MM.1S (cell line): ENCODE results near the gene SLCO2B1.

Source experiments
- DNase-seq: peaks from one replicate; pipeline ENCODE4 v3.0.0-alpha.2; 2015
- H2AFZ ChIP-seq: fragments of 300-600 bp; sonication (generic); 2 replicates; pipeline ENCODE4 v1.6.0; 2016; ENCODE audit warnings: antibody characterized with exemption, low read length
- H3F3A ChIP-seq: fragments of 300-600 bp; sonication (generic); 2 replicates; pipeline ENCODE4 v1.6.1; 2016; ENCODE audit warnings: mild to moderate bottlenecking, antibody characterized with exemption, low read length, moderate library complexity, mixed read lengths; ENCODE audit not compliant: insufficient read depth
- H3K27ac ChIP-seq: fragments of 300-600 bp; sonication (generic); 2 replicates; pipeline ENCODE4 v1.5.1; 2016; ENCODE audit warnings: mild to moderate bottlenecking, low read length
- H3K27me3 ChIP-seq: fragments of 300-600 bp; sonication (generic); replicated peaks from 2 replicates; pipeline ENCODE4 v1.6.0; 2016; ENCODE audit warnings: low read length; ENCODE audit not compliant: insufficient read depth
- H3K36me3 ChIP-seq: fragments of 300-600 bp; sonication (generic); replicated peaks from 2 replicates; pipeline ENCODE4 v1.6.1; 2016; ENCODE audit warnings: mild to moderate bottlenecking, low read length, mixed read lengths; ENCODE audit not compliant: insufficient read depth
- H3K4me1 ChIP-seq: fragments of 300-600 bp; sonication (generic); 2 replicates; pipeline ENCODE4 v1.6.1; 2016; ENCODE audit warnings: low read length, mixed read lengths
- H3K4me2 ChIP-seq: fragments of 300-600 bp; sonication (generic); 2 replicates; pipeline ENCODE4 v1.6.0; 2016; ENCODE audit warnings: low read depth, low read length
- H3K4me3 ChIP-seq: fragments of 300-600 bp; sonication (generic); 2 replicates; pipeline ENCODE4 v1.5.1; 2016; ENCODE audit warnings: low read length, mixed read lengths
- H3K79me2 ChIP-seq: fragments of 300-600 bp; sonication (generic); 2 replicates; pipeline ENCODE4 v1.6.1; 2016; ENCODE audit warnings: mixed run types, low read length, mixed read lengths
- H3K9ac ChIP-seq: fragments of 300-600 bp; sonication (generic); 2 replicates; pipeline ENCODE4 v1.6.1; 2016; ENCODE audit warnings: low read length, mixed read lengths
- H3K9me2 ChIP-seq: fragments of 300-600 bp; sonication (generic); replicated peaks from 2 replicates; pipeline ENCODE4 v1.6.1; 2016; ENCODE audit warnings: mild to moderate bottlenecking, low read length, mixed read lengths; ENCODE audit not compliant: insufficient read depth
- H3K9me3 ChIP-seq: fragments of 300-600 bp; sonication (generic); replicated peaks from 2 replicates; pipeline ENCODE4 v1.6.1; 2016; ENCODE audit warnings: mild to moderate bottlenecking, low read length, mixed read lengths; ENCODE audit not compliant: insufficient read depth
- H4K20me1 ChIP-seq: fragments of 300-600 bp; sonication (generic); 2 replicates; pipeline ENCODE4 v1.6.1; 2016; ENCODE audit warnings: mild to moderate bottlenecking, low read length, moderate library complexity, mixed read lengths; ENCODE audit not compliant: insufficient read depth
- EZH2 ChIP-seq: fragments of 300-600 bp; sonication (generic); optimal IDR thresholded peaks from 2 replicates; pipeline ENCODE3; 2017; ENCODE audit warnings: low read depth, mild to moderate bottlenecking, antibody characterized with exemption, low read length, mixed read lengths
- EZH2phosphoT487 ChIP-seq: fragments of 300-600 bp; sonication (generic); IDR thresholded peaks from 2 replicates; pipeline ENCODE4 v1.6.1; 2018; ENCODE audit warnings: antibody characterized with exemption, low read length
- TF ChIP-seq, protein P1 (sequence below): fragments of 300-600 bp; sonication (generic); IDR thresholded peaks from 2 replicates; pipeline ENCODE4 v1.5.1; 2016; ENCODE audit warnings: antibody characterized with exemption, low read length, mixed read lengths

The SLCO2B1 gene

DNA sequence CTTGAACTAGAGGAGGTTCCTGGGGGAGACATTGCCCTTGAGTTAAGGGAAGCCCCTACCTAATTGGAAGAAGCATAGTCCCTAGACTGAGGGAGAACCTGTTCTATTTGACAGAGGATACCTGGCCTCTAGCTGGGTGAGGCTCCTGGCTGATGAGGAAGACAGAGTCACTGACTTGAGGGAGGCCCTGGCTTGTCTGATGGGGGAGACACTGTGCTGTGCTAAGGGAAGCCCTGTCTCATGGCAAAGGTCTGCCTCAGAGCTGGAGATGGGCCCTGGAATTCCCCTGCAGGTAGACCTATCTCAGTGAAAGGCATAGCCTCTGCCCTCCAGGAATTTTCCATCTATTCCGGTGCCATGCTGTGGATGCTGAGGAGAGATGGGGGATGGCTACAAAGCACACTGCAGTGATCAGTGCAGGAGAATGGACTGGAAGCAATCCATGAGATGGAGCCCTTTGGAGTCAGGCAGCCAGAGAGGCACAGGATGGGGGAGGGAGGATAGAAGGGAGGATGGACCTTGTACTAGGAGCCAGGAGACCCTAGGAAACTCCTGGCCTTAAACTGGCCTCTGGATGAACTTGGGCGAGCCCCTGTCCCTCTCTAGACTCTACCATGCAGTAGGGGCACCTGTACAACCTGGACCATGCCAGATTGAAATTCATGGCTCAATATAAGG lies 39.9 kb downstream of the SLCO2B1 start:
- H3K36me3 ChIP-seq, result no peaks in the 10 kb centered on the region
- TF ChIP-seq EZH2 (no peak), EZH2phosphoT487 (no peak)
- TF ChIP-seq, protein P1, sequence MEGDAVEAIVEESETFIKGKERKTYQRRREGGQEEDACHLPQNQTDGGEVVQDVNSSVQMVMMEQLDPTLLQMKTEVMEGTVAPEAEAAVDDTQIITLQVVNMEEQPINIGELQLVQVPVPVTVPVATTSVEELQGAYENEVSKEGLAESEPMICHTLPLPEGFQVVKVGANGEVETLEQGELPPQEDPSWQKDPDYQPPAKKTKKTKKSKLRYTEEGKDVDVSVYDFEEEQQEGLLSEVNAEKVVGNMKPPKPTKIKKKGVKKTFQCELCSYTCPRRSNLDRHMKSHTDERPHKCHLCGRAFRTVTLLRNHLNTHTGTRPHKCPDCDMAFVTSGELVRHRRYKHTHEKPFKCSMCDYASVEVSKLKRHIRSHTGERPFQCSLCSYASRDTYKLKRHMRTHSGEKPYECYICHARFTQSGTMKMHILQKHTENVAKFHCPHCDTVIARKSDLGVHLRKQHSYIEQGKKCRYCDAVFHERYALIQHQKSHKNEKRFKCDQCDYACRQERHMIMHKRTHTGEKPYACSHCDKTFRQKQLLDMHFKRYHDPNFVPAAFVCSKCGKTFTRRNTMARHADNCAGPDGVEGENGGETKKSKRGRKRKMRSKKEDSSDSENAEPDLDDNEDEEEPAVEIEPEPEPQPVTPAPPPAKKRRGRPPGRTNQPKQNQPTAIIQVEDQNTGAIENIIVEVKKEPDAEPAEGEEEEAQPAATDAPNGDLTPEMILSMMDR, result no peak
- no peak overlapping the region for H3K4me3 ChIP-seq
- no peaks in the 10 kb centered on the region for H3F3A ChIP-seq
- no peak overlapping the region for H3K27ac ChIP-seq
- H3K4me1 ChIP-seq, result no peaks in the 10 kb centered on the region
- no peak overlapping the region for H3K4me2 ChIP-seq
- no peak for DNase-seq
- H4K20me1 ChIP-seq, result no peaks in the 10 kb centered on the region
- H3K9me2 ChIP-seq, result no peaks in the 10 kb centered on the region
- no peak overlapping the region for H2AFZ ChIP-seq
- H3K9me3 ChIP-seq, result no peaks in the 10 kb centered on the region
- H3K9ac ChIP-seq, result no peak overlapping the region
- no peaks in the 10 kb centered on the region for H3K79me2 ChIP-seq
- 0 out of 2 replicates have a peak, but pooled peaks cover 4% of the 10 kb centered on the region for H3K27me3 ChIP-seq

DNA sequence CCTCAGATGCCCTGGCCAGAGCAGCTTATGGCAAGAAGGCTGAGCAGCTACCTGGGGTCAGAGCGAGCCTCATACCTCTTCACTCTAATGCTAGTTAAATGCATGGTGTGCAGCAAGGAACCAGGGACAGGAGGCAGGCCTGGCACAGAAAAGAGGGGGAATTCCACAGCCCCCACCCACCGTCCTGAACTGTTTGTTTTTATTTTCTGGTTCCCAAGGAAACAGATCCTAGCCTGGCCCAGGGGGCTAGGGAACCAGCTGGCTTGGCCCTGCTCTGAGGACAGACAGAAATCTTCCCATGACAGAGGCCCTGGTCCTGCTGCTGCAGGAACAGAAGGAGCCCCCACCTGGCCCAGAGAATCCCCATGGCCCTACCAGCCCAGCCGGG lies 40.4 kb downstream of the SLCO2B1 start:
- no peak for DNase-seq
- H3K4me3 ChIP-seq, result no peak overlapping the region
- no peak overlapping the region for H3K4me2 ChIP-seq
- H3K27ac ChIP-seq, result no peak overlapping the region
- no peak overlapping the region for H2AFZ ChIP-seq
- no peaks in the 10 kb centered on the region for H3K36me3 ChIP-seq
- no peaks in the 10 kb centered on the region for H4K20me1 ChIP-seq
- no peak overlapping the region for H3K9ac ChIP-seq
- no peaks in the 10 kb centered on the region for H3F3A ChIP-seq
- no peaks in the 10 kb centered on the region for H3K4me1 ChIP-seq
- 0 out of 2 replicates have a peak, but pooled peaks cover 4% of the 10 kb centered on the region for H3K27me3 ChIP-seq
- TF ChIP-seq, protein P1, result no peak
- TF ChIP-seq EZH2phosphoT487, result no peak
- no peaks in the 10 kb centered on the region for H3K9me3 ChIP-seq
- H3K79me2 ChIP-seq, result no peaks in the 10 kb centered on the region
- no peaks in the 10 kb centered on the region for H3K9me2 ChIP-seq

DNA sequence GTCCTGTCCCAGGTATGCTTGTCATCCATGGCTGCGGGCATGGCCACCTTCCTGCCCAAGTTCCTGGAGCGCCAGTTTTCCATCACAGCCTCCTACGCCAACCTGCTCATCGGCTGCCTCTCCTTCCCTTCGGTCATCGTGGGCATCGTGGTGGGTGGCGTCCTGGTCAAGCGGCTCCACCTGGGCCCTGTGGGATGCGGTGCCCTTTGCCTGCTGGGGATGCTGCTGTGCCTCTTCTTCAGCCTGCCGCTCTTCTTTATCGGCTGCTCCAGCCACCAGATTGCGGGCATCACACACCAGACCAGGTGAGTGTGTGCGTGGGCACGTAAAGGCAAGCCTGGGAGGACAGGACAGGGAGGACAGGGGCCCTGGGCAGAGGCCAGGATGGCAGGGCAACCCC lies 42.4 kb downstream of the SLCO2B1 start:
- Histone ChIP-seq H3K4me1 (no peaks in the 10 kb centered on the region), H3K36me3 (no peaks in the 10 kb centered on the region), H3K9ac (no peak overlapping the region), H3K4me2 (no peak overlapping the region), H3K9me2 (no peaks in the 10 kb centered on the region), H4K20me1 (no peaks in the 10 kb centered on the region), H3K79me2 (no peaks in the 10 kb centered on the region), H3K27me3 (0 out of 2 replicates have a peak, but pooled peaks cover 4% of the 10 kb centered on the region), H3K27ac (no peak overlapping the region), H3K4me3 (no peak overlapping the region), H3K9me3 (no peaks in the 10 kb centered on the region), H2AFZ (no peak overlapping the region), H3F3A (no peaks in the 10 kb centered on the region)
- no peak for TF ChIP-seq EZH2
- TF ChIP-seq, protein P1, result no peak
- TF ChIP-seq EZH2phosphoT487, result no peak
- no peak for DNase-seq
